IPS-18c (cell line): ENCODE data around the gene FURIN.
"Not testable (repeated sequence)": the region's sequence is repeated elsewhere in the genome, so short reads cannot be mapped to it uniquely, and the experiment has no call there.

ENCODE experiments used
- H3K4me3 ChIP-seq: 2 replicates; pipeline ENCODE4 v1.7.0; 2013; ENCODE audit warnings: low read depth, mild to moderate bottlenecking, low read length, moderate library complexity; ENCODE audit not compliant: insufficient read depth
- H3K9me3 ChIP-seq: one replicate; pipeline ENCODE4 v1.6.1; 2013; ENCODE audit warnings: mild to moderate bottlenecking, low read length, moderate library complexity; ENCODE audit not compliant: control insufficient read depth, insufficient read depth

Gene FURIN

DNA sequence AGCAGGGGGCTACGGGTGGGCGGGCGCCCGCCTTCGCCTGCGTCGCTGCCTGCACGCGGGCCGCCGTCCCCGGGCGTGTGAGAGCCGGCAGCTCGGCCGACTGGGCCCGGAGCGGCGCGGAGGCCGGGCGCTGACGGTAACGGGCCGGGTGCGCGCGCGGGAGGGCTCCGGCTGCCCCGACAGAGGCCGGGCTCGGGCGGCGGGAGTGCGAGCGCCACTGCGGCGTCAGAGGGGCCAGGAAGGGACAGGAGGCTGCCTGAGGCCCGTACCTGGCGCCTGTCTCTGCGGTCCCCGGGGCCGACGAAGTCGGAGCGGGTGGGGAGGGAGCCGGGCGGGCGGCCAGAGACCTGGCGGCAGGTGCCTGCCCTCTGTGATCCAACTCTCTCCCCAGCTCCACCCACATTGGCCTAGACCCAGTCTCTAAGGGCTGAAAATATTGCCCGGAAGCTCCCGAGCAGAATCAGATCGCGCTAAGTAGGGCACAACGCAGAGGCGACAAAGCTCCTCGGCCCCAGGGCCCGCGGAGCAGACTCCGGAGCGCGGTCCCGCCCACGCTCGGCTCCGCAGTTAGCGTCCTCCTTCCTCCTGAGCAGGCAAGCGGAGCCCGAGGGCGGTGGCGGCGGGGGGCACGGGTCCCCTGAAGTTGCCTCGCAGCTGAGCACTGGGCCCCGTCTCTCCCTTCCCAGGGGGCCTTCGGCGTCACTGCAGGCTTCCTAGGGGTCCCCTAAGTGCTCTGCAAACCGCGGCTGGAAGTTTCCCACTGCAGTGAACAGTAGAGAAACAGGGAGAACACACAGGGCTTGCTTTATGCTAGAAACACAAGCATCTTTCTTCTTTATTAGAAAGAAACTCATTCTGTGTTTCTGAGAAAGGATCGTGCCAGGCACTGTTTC, 34.7 kb downstream of the FURIN start, which contains the start of gene MAN2A2:
Gene MAN2A2 (plus strand): TSS at position 463 of the 893 bp plus-strand sequence. CDS start 906 bp downstream, outside the sequence.
- no peaks in the 10 kb centered on the region for H3K9me3 ChIP-seq
- H3K4me3 ChIP-seq: peak within 1 kb of the TSS; percentile 61

DNA sequence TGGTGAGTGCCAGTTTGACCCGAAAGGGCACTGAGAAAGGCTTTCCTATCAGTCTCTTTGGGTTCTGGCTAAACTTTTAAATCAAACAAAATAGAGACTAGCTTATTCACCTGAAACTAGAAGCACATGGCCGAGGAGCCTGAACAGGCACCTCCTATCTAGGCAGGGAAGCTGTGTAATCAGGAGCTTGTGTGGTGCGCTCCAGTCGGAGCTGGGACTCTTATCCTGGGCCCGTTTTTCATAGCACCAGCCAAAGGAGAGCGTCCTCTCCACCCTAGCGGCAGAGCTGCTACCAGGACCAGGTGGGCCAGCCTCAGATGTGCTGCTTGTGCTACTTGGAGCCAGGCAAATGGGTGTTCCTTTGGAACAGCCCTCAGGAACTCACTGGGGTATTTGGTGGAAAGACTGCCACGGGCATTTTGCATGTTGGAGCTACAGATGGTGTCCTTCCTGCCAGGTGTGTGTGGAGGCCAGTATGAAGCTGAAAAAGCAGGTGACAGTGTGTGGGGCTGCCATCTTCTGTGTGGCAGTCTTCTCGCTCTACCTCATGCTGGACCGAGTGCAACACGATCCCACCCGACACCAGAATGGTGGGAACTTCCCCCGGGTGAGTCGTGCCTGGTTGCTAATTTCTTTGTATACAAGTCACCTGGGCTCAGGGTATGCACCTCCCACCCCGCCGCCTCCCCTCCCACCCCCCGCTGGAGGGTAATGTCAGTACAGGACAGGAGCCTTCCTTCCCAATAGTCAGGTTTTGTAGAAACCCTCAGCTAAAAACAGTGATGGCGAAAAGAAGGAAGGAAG, 35.5 kb downstream of the FURIN start:
- peak overlapping the region; percentile 61 for H3K4me3 ChIP-seq
- no peaks in the 10 kb centered on the region for H3K9me3 ChIP-seq

DNA sequence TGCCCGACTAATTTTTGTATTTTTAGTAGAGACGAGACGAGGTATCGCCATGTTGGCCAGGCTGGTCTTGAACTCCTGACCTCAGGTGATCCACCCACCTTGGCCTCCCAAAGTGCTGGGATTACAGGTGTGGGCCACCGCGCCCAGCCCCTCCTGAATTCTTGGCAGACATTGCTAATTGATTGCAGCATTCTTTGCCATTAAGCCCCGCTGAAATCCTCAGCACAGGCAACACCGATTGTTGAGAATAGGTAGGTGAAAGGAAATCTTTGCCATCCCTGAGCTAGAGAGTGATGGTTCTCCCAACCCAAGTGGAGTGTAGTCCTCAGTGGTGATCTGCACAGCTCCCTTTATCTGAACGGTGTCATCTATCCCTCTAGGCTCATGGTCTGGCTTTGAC, 36.4 kb downstream of the FURIN start:
- H3K4me3 ChIP-seq: no peak overlapping the region
- no peaks in the 10 kb centered on the region for H3K9me3 ChIP-seq

DNA sequence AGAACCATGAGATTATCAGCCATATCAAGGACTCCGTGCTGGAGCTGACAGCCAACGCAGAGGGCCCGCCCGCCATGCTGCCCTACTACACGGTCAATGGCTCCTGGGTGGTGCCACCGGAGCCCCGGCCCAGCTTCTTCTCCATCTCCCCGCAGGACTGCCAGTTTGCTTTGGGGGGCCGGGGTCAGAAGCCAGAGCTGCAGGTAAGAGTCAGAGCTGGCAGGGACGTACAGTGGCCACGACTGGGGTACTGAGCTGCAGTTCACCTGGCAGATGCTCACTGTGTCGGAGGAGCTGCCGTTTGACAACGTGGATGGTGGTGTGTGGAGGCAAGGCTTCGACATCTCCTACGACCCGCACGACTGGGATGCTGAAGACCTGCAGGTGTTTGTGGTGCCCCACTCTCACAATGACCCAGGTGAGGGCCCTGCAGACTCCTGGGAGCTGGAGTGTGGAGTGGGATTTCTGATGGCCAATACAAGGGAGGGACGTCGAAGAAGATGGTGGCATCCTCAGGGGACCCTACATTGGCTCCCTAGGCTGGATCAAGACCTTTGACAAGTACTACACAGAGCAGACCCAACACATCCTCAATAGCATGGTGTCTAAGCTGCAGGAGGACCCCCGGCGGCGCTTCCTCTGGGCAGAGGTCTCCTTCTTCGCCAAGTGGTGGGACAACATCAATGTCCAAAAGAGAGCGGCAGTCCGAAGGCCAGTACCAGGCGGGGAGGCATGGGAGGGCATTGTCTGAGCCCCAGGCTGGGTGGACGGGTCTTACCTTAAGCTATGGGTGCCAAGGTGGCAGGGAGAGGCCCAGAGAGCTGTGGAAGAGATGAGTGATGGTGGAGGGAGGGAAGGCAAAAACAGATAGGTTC, 37.2 kb downstream of the FURIN start:
- no peak overlapping the region for H3K4me3 ChIP-seq
- no peaks in the 10 kb centered on the region for H3K9me3 ChIP-seq

DNA sequence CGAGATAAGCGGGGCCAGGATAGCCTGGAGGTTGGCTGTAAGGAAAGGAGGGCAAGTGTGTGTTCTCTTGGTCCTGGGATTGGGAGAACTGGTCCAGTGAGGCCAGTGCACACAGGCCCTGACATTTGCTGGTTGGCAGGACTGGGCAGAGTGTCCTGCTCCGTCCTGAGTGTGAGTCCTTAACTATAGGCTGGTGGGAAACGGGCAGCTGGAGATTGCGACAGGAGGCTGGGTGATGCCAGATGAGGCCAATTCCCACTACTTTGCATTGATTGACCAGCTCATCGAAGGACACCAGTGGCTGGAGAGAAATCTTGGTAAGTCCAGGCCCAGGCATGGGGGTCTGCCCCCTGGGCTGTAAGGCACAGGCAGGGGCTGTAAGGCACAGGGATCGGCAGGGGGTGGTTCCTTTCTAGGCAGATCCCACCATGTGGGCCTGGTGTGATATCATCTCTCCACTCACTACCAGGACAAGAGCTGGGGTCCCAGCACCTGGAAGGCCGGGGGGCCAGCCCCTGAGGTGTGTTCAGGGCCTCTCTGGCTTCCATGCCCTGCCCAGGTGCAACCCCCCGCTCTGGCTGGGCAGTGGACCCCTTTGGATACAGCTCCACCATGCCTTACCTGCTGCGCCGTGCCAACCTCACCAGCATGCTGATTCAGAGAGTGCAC, 37.9 kb downstream of the FURIN start:
- no peaks in the 10 kb centered on the region for H3K9me3 ChIP-seq

DNA sequence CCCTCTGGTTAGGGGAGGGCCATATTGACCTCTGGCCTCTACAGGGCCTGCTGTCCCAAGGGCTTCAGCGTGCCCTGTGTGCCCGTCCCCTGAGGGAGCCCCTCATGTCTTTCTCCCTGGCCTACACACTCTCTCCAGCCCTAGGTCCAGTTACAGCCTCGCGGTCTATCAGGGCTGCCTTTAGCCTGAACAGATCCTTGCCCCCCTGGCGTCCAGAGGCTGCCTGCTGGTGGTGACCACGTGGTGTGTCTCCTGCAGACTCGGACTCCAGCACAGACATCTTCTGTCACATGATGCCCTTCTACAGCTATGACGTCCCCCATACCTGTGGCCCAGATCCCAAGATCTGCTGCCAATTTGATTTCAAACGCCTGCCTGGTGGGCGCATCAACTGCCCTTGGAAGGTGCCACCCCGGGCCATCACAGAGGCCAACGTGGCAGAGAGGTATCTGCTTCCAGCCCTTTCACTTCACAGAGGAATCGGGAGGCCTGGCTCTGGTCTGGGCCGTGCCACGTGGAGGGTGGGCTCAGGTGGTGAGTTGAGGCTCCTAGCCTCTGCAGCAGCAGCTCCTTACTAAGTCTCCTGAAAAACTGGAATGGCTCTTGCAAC, 38.8 kb downstream of the FURIN start:
- H3K4me3 ChIP-seq: no peak overlapping the region
- no peaks in the 10 kb centered on the region for H3K9me3 ChIP-seq

More for the DNA sequence above, 37.9 kb downstream of the FURIN start:
- no peak overlapping the region for H3K4me3 ChIP-seq

DNA sequence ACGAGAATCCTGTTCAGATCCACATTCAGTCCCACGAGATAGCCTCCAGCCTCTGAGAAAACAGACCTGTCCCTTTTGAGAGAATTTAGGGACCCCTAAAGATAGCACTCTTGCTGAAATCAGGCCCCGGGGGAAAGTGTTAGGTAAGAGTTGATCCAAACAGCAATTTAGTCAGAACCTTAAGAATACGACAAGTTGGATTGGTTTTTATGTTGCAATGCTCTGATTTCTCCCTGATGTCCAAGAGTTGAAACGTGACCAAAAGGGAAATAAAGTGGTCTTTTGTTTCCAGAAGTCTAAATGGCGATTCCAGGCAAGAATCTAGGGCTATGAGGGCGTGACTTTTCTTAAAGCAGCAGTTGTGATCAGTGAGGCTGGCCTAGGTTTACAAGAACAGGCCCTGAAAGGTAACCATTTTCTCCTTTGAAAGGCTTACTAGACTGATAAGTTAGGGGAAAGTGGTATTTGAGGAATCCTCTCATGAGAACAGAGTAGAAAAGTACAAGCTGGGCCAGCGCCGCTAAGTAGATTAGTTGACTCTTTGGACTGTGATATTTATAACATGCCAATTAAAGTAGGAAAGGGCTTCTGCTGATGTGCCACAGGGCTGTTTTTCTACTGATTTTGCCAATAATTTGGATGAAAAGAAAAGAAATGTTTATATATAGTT, 39.6 kb downstream of the FURIN start:
- H3K9me3 ChIP-seq: no peaks in the 10 kb centered on the region
- no peak overlapping the region for H3K4me3 ChIP-seq

DNA sequence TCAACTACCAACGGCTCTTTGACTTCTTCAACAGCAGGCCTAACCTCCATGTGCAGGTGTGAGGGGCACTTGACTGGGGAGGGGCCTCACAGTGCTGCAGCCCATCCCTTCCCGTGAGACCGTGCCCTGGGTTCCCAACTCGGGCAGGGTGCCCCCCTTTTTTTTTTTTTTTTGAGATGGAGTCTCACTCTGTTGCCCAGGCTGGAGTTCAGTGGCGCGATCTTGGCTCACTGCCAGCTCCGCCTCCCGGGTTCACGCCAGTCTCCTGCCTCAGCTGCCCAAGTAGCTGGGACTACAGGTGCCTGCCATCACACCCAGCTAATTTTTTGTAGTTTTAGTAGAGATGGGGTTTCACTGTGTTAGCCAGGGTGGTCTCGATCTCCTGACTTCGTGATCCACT, 41.1 kb downstream of the FURIN start:
- H3K9me3 ChIP-seq, H3K4me3 ChIP-seq: not testable (repeated sequence)

DNA sequence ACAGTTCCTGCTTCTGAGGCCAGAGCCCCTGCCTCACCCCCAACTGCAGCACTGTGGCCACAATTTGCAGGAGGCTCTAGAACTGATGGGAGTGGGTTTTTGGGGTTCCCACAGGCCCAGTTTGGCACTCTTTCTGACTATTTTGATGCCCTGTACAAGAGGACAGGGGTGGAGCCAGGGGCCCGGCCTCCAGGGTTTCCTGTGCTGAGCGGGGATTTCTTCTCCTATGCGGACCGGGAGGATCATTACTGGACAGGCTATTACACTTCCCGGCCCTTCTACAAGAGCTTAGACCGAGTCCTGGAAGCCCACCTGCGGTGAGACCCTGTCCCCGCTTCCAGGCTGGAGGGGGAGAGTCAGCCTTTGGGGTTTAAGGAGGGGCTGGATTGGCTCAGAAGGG, 41.6 kb downstream of the FURIN start:
- H3K4me3 ChIP-seq: no peak overlapping the region
- no peaks in the 10 kb centered on the region for H3K9me3 ChIP-seq

DNA sequence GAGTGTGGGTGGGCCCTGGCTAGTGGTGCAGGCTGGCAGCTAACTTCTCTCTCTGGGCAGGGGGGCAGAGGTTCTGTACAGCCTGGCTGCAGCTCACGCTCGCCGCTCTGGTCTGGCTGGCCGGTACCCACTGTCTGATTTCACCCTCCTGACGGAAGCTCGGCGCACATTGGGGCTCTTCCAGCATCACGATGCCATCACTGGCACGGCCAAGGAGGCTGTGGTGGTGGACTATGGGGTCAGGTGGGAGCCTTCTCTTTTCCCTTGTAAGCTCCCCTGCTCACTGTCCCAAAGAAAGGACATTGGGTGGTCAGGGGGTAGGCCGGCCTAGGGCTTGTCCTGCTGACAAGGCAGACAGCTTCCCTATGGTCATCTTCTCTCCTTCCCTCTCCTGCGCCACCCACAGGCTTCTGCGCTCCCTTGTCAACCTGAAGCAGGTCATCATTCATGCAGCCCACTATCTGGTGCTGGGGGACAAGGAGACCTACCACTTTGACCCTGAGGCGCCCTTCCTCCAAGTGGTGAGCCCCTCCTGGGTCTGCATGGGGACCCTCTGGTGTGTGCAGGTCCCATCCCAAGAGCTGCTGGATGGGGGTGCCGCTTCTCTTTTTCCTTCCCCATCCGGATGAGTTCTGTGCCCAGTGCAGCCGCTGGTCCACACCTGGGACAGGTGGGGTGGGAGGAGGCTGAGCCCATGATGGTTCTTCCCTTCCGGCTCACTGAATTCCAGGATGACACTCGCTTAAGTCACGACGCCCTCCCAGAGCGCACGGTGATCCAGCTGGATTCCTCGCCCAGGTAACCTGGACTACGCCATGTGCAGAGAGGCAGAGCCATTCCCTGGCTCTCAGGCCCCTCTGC, 42.3 kb downstream of the FURIN start:
- Histone ChIP-seq H3K4me3 (no peak overlapping the region), H3K9me3 (no peaks in the 10 kb centered on the region)

DNA sequence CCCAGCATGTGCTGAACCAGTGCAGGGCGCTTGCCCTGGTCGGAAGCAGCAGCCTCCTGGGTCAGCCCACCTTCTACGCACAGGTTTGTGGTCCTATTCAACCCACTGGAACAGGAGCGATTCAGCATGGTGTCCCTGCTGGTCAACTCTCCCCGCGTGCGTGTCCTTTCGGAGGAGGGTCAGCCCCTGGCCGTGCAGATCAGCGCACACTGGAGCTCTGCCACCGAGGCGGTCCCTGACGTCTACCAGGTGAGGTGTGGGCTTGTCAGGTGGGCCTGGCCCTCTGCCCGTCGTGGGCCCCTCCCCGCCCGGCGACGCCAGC, 42.9 kb downstream of the FURIN start:
- no peak overlapping the region for H3K4me3 ChIP-seq
- H3K9me3 ChIP-seq: no peaks in the 10 kb centered on the region

DNA sequence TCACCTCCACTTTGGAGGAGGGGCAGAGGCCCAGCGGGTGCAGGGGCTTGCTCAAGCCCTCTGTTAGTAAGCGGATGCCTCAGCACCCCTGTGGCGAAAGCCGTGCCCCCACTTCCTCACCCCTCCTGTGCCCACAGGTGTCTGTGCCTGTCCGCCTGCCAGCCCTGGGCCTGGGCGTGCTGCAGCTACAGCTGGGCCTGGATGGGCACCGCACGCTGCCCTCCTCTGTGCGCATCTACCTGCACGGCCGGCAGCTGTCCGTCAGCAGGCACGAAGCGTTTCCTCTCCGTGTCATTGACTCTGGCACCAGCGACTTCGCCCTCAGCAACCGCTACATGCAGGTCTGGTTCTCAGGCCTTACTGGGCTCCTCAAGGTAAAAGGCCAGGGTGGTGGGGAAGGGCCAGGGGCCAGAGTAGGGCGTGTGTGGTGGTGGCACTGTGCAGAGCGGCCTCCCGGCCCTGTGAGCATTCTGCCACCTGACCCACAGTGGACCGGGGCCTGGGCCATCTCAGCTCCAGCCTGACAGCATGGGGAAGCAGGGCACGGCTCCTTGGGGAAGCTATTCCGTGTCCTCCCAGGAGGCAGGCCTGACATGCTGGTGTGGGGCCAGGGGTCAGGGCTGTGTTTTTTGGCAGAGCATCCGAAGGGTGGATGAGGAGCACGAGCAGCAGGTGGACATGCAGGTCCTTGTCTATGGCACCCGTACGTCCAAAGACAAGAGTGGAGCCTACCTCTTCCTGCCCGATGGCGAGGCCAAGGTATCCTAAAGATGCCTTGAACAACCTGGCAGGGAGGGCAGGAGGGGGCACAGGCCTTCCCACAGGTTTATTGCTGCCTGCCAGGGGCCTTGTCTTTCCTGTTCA, 43.8 kb downstream of the FURIN start:
- Histone ChIP-seq H3K9me3 (no peaks in the 10 kb centered on the region), H3K4me3 (no peak overlapping the region)

DNA sequence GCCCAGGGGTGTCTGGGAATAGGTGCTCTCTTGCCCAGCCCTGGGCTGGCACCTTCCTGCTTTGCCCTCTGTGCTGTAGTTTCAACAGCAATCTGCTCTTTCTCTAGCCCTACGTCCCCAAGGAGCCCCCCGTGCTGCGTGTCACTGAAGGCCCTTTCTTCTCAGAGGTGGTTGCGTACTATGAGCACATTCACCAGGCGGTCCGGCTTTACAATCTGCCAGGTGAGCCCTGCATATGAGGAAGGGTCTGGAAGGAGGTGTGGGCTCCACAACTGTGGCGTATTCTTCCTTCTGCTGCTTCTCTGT, 44.3 kb downstream of the FURIN start:
- no peak overlapping the region for H3K4me3 ChIP-seq
- H3K9me3 ChIP-seq: no peaks in the 10 kb centered on the region

DNA sequence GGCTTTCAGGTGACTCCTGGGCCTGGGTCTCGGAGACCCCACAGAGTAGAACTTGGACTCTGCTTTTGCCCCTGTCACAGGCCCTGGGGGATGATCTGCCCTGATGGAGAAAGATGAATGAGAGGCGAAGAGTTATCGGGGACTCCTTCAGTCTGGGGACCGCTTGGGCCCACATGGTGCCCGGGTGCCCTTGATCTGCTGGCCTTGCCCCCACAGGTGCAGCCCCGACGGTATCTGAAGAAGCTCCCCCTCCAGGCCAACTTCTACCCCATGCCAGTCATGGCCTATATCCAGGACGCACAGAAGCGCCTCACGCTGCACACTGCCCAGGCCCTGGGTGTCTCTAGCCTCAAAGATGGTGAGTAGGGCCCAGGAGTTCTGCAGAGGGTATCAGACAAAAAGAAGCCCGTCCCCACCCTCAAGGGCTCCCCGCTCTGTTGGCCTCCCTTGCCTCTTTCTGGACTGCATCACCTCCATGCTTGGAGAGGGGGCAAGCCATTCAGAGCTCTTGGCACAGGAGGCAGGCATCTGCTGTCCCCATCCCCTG, 45.1 kb downstream of the FURIN start:
- no peaks in the 10 kb centered on the region for H3K9me3 ChIP-seq
- H3K4me3 ChIP-seq: no peak overlapping the region
